ENCODE results near the gene NIF3L1. TPM values are rescaled to one million over a fixed set of nuclear protein-coding genes. Genes with fewer than 3 reads are reported as not detected.

Gene NIF3L1
- total and polyA plus RNA-seq, 10 of the 15 experiments (the other 5 are each of a cell fraction or from before 2014, with no cell fraction given): 27.6 to 95.9 (median 53.8) TPM

- ChIA-PET SMC1A (ENCODE audit: uncharacterized antibody, unreplicated experiment) (no interaction called here), CTCF (no interaction called here), POLR2A (no interaction called here), RAD21 (ENCODE audit: unreplicated experiment) (no interaction called here)
- 98% methylated on average over 6 of the region's 6 CpGs for WGBS (ENCODE audit: insufficient coverage, insufficient replicate concordance, low lambda C conversion rate, missing lambda C conversion rate)
- H2AFZ ChIP-seq (ENCODE audit: control insufficient read depth, low read depth, low read length): no peak overlapping the region
- in situ Hi-C loops (cut with MboI) (no loop called here), intact Hi-C loops (cut with micrococcal nuclease; ENCODE audit: unreplicated experiment) (no loop called here)
- no peak overlapping the region for H3K27ac ChIP-seq (ENCODE audit: control insufficient read depth, insufficient read depth)
- H3K79me2 ChIP-seq (ENCODE audit: control insufficient read depth, insufficient read depth, low read length): no peaks in the 10 kb centered on the region
- no peaks in the 10 kb centered on the region for H4K20me1 ChIP-seq (ENCODE audit: control insufficient read depth, insufficient read depth)
- ATAC-seq (no peak), DNase-seq (ENCODE audit: low read depth, low spot score) (no peak), FAIRE-seq (no peak)
- no peak overlapping the region for H3K9ac ChIP-seq (ENCODE audit: control insufficient read depth, insufficient read depth, low read length)
- no peaks in the 10 kb centered on the region for H3K4me1 ChIP-seq (ENCODE audit: control insufficient read depth, insufficient read depth, low read length)
- H3K36me3 ChIP-seq (ENCODE audit: control insufficient read depth in 2 of 2, insufficient read depth in 2 of 2, low read length in 1 of 2): peaks cover 1 to 10% of the 10 kb centered on the region in 2 experiments
- no TSS peak for BruUV-seq (replicated peaks)
- TF ChIP-seq ZNF687 (IDR thresholded peaks at IDR 0.05): no peak
- H3K27me3 ChIP-seq (replicated peaks in 1 of 2; ENCODE audit: control insufficient read depth in 2 of 2, insufficient read depth in 2 of 2, low read length in 1 of 2): no peaks in the 10 kb centered on the region
- no peak overlapping the region for H3K4me3 ChIP-seq
- H3K9me3 ChIP-seq (replicated peaks; ENCODE audit: control insufficient read depth, insufficient read depth, low read length): no peaks in the 10 kb centered on the region
- H3K4me2 ChIP-seq (ENCODE audit: control insufficient read depth, insufficient read depth): no peak overlapping the region
Measured at GRCh38 chr2:200873560-200873959, 15.6 kb upstream of the NIF3L1 start.

DNA sequence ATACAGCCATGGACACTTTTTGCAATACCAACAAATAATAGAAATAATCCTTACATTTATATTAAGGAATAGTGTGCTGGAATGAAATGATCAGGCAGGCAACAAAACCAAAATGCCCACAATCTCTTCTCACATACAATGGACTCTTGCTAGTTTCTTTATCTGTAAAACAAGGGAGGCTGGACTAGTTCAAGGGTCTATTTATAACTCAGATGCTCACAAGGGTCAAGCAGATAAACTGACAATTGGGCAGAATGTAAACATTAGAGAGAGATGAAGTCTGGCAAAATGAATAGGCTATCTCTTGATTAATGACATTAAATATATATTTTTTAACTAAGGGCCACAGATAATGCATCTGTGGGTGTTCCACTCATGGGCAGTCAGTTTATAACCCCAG, 11.7 kb upstream of the NIF3L1 start:
- SMC1A ChIA-PET (ENCODE audit: uncharacterized antibody, unreplicated experiment): interaction anchor here (0.6 to 1.4 kb wide), 3 partner anchors 10 to 135 kb away, joined by 3 to 4 read pairs (median 3); no protein-coding TSS in a partner anchor
- no peak overlapping the region for H3K4me3 ChIP-seq
- no peak for TF ChIP-seq STAT1 (conservative IDR thresholded peaks at IDR 0.05)
- TF ChIP-seq RELA (IDR thresholded peaks at IDR 0.05; ENCODE audit: borderline replicate concordance, partially characterized antibody): no peak
- TF ChIP-seq WRNIP1 (IDR thresholded peaks at IDR 0.05; ENCODE audit: borderline replicate concordance, low read depth, low read length): no peak
- no peak for TF ChIP-seq ZNF384 (IDR thresholded peaks at IDR 0.05; ENCODE audit: borderline replicate concordance, low read depth, low read length)
- no peak for TF ChIP-seq PKNOX1 (IDR thresholded peaks at IDR 0.05)
- no peaks in the 10 kb centered on the region for H3K9me3 ChIP-seq (replicated peaks; ENCODE audit: control insufficient read depth, insufficient read depth, low read length)
- H3K4me1 ChIP-seq (ENCODE audit: control insufficient read depth, insufficient read depth, low read length): no peaks in the 10 kb centered on the region
- H3K9ac ChIP-seq (ENCODE audit: control insufficient read depth, insufficient read depth, low read length): no peak overlapping the region
- intact Hi-C loops (cut with micrococcal nuclease; ENCODE audit: unreplicated experiment): no loop called here
- DNase-seq (ENCODE audit: low read depth, low spot score): no peak
- RAD21 ChIA-PET (ENCODE audit: unreplicated experiment): interaction anchor here (0.7 kb wide), 1 partner anchor 355 kb away, joined by 4 read pairs; no protein-coding TSS in a partner anchor
- POLR2A ChIA-PET: no interaction called here
- H2AFZ ChIP-seq (ENCODE audit: control insufficient read depth, low read depth, low read length): no peak overlapping the region
- ATAC-seq: no peak
- H3K36me3 ChIP-seq (ENCODE audit: control insufficient read depth in 2 of 2, insufficient read depth in 2 of 2, low read length in 1 of 2): peaks cover 1 to 13% of the 10 kb centered on the region in 2 experiments; a peak in 3 of 4 replicates
- H4K20me1 ChIP-seq (ENCODE audit: control insufficient read depth, insufficient read depth): no peaks in the 10 kb centered on the region
- in situ Hi-C loops (cut with MboI): no loop called here
- CTCF ChIA-PET: interaction anchor here (0.9 to 1.1 kb wide), 2 partner anchors 12 to 24 kb away, joined by 3 to 4 read pairs; partner anchors contain the start of gene NIF3L1
- H3K79me2 ChIP-seq (ENCODE audit: control insufficient read depth, insufficient read depth, low read length): no peaks in the 10 kb centered on the region
- no peak overlapping the region for H3K27ac ChIP-seq (ENCODE audit: control insufficient read depth, insufficient read depth)
- FAIRE-seq: no peak
- no TSS peak for BruUV-seq (replicated peaks)
- H3K27me3 ChIP-seq (replicated peaks in 1 of 2; ENCODE audit: control insufficient read depth in 2 of 2, insufficient read depth in 2 of 2, low read length in 1 of 2): no peaks in the 10 kb centered on the region
- no peak overlapping the region for H3K4me2 ChIP-seq (ENCODE audit: control insufficient read depth, insufficient read depth)
